Hepatocyte (in vitro differentiated cells): Measurements from ENCODE around the gene LIN7C. TPM values are rescaled to one million over a fixed set of nuclear protein-coding genes. Genes with fewer than 3 reads are reported as not detected.

Experiments used
- DNase-seq: peaks from one replicate; pipeline ENCODE4 v3.0.0-alpha.2; 2016; ENCODE audit warnings: low spot score
- H2AFZ ChIP-seq: fragments of 200-600 bp; sonication (generic); 2 replicates; pipeline ENCODE4 v1.6.0; 2016; ENCODE audit warnings: antibody characterized with exemption, mild to moderate bottlenecking
- H3K27ac ChIP-seq: fragments of 200-600 bp; sonication (generic); 2 replicates; pipeline ENCODE4 v1.5.1; 2016; ENCODE audit warnings: mild to moderate bottlenecking
- H3K27me3 ChIP-seq: fragments of 200-600 bp; sonication (generic); 2 replicates; pipeline ENCODE4 v1.6.1; 2016
- H3K36me3 ChIP-seq: fragments of 200-600 bp; sonication (generic); replicated peaks from 2 replicates; pipeline ENCODE4 v1.5.1; 2016; ENCODE audit warnings: low read depth; ENCODE audit not compliant: insufficient read depth
- H3K4me1 ChIP-seq: fragments of 200-600 bp; sonication (generic); 2 replicates; pipeline ENCODE4 v1.5.1; 2016; ENCODE audit warnings: mild to moderate bottlenecking, moderate library complexity; ENCODE audit not compliant: insufficient read depth
- H3K4me2 ChIP-seq: fragments of 200-600 bp; sonication (generic); 2 replicates; pipeline ENCODE4 v1.6.0; 2016
- H3K4me3 ChIP-seq: fragments of 200-600 bp; sonication (generic); 2 replicates; pipeline ENCODE4 v1.5.1; 2016; ENCODE audit warnings: mild to moderate bottlenecking
- H3K79me2 ChIP-seq: fragments of 200-600 bp; sonication (generic); 2 replicates; pipeline ENCODE4 v1.6.0; 2017; ENCODE audit warnings: mild to moderate bottlenecking
- H3K9me2 ChIP-seq: fragments of 200-600 bp; sonication (generic); replicated peaks from 2 replicates; pipeline ENCODE4 v1.6.0; 2017; ENCODE audit warnings: mild to moderate bottlenecking; ENCODE audit not compliant: insufficient read depth
- H3K9me3 ChIP-seq: fragments of 200-600 bp; sonication (generic); 2 replicates; pipeline ENCODE4 v1.5.1; 2016; ENCODE audit warnings: low read depth, mild to moderate bottlenecking
- H4K20me1 ChIP-seq: fragments of 200-600 bp; sonication (generic); 2 replicates; pipeline ENCODE4 v1.6.0; 2016; ENCODE audit warnings: mild to moderate bottlenecking; ENCODE audit not compliant: insufficient read depth, poor library complexity, severe bottlenecking
- EZH2 ChIP-seq: fragments of 200-600 bp; sonication (generic); IDR thresholded peaks from 2 replicates; pipeline ENCODE4 v1.6.1; 2016; ENCODE audit warnings: antibody characterized with exemption, mild to moderate bottlenecking, borderline replicate concordance
- EZH2phosphoT487 ChIP-seq: fragments of 200-600 bp; sonication (generic); IDR thresholded peaks from one replicate; pipeline ENCODE4 v1.6.1; 2018; ENCODE audit warnings: antibody characterized with exemption, mild to moderate bottlenecking, low read depth, moderate library complexity; ENCODE audit not compliant: unreplicated experiment, severe bottlenecking
- WGBS: methylation state at CpG from one replicate; pipeline ENCODE4 v1.1.6; 2016; ENCODE audit warnings: low lambda C conversion rate; ENCODE audit errors: missing lambda C conversion rate; 5-methylcytosine and 5-hydroxymethylcytosine counted together
- polyA plus RNA-seq: library from polyadenylated mRNA; unstranded; fragments of >200 nt; fragmentation: Nextera tagmentation; extraction: Ambion mirVana; gene quantifications from 2 replicates; pipeline ENCODE4 v1.2.1, GENCODE V29; 2016
- total RNA-seq: library from RNA; depleted of rRNA; stranded (reverse); fragments of >200 nt; gene quantifications from 2 replicates; pipeline ENCODE4 v1.2.3, GENCODE V29; 2014
- TF ChIP-seq, protein P1 (sequence below): fragments of 200-600 bp; sonication (generic); IDR thresholded peaks from 2 replicates; pipeline ENCODE4 v1.5.1; 2016; ENCODE audit warnings: antibody characterized with exemption, mild to moderate bottlenecking; ENCODE audit not compliant: poor library complexity

Gene LIN7C
- total and polyA plus RNA-seq, 2 experiments from 2014 or later = 22.4 to 55.5 TPM

DNA sequence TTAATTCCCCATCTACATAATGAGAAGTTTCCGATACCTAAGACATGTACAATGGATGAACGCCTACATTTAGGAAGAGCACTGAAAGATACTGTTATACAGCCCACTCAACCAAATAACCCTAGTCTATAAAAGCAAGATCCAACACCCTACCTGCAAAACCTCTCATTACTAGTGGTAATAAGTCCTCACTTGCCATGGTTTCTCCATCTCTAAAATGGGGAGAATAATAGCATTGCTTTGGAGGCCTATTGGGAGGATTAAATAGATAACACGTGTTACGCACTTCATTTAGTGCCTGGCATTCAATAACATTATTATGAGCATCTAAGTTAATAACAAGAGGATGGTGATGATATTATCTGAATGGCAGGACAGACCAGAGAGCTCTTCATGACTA is 50.9 kb downstream of the LIN7C start:
- DNase-seq = no peak
- Histone ChIP-seq H3K27ac (peak overlapping the region; percentile 49), H3K4me3 (no peak overlapping the region), H3K36me3 (no peaks in the 10 kb centered on the region), H3K4me2 (peak overlapping the region; percentile 39), H4K20me1 (peaks cover 9% of the 10 kb centered on the region), H3K79me2 (peaks cover 95% of the 10 kb centered on the region), H2AFZ (no peak overlapping the region), H3K9me3 (no peaks in the 10 kb centered on the region), H3K27me3 (no peaks in the 10 kb centered on the region), H3K9me2 (no peaks in the 10 kb centered on the region), H3K4me1 (peaks cover 34% of the 10 kb centered on the region)
- TF ChIP-seq EZH2 (no peak), EZH2phosphoT487 (no peak)
- TF ChIP-seq, protein P1, sequence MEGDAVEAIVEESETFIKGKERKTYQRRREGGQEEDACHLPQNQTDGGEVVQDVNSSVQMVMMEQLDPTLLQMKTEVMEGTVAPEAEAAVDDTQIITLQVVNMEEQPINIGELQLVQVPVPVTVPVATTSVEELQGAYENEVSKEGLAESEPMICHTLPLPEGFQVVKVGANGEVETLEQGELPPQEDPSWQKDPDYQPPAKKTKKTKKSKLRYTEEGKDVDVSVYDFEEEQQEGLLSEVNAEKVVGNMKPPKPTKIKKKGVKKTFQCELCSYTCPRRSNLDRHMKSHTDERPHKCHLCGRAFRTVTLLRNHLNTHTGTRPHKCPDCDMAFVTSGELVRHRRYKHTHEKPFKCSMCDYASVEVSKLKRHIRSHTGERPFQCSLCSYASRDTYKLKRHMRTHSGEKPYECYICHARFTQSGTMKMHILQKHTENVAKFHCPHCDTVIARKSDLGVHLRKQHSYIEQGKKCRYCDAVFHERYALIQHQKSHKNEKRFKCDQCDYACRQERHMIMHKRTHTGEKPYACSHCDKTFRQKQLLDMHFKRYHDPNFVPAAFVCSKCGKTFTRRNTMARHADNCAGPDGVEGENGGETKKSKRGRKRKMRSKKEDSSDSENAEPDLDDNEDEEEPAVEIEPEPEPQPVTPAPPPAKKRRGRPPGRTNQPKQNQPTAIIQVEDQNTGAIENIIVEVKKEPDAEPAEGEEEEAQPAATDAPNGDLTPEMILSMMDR = no peak
- WGBS = 90% methylated on average over 4 of the region's 4 CpGs

DNA sequence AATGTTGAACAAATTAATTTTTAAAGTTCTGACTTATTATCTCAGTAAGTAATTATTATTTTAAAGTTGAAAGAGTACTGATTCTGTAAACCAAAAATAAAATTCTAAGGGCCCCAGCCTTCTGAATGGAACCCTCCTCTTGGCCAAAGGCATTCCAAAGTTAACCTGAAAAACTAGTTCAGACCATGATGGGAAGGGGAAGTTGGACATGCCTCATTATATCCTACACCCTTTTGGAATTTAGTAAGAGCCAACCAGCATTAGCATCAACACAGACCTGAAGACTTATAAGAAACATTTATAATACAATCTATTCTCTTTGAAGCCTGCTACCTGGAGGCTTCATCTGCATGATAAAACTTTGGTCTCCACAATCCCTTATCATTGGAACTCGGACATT is 52.9 kb downstream of the LIN7C start:
- Histone ChIP-seq H3K4me2 (no peak overlapping the region), H3K9me2 (no peaks in the 10 kb centered on the region), H3K79me2 (peaks cover 95% of the 10 kb centered on the region), H2AFZ (no peak overlapping the region), H3K4me1 (peaks cover 34% of the 10 kb centered on the region), H3K27me3 (no peaks in the 10 kb centered on the region), H4K20me1 (peaks cover 11% of the 10 kb centered on the region), H3K4me3 (no peak overlapping the region), H3K36me3 (no peaks in the 10 kb centered on the region), H3K27ac (no peak overlapping the region), H3K9me3 (no peaks in the 10 kb centered on the region)
- WGBS = 71% methylated on average over 1 of the region's 1 CpG
- DNase-seq = no peak
- TF ChIP-seq, protein P1 = no peak
- TF ChIP-seq EZH2 = no peak
- TF ChIP-seq EZH2phosphoT487 = no peak

DNA sequence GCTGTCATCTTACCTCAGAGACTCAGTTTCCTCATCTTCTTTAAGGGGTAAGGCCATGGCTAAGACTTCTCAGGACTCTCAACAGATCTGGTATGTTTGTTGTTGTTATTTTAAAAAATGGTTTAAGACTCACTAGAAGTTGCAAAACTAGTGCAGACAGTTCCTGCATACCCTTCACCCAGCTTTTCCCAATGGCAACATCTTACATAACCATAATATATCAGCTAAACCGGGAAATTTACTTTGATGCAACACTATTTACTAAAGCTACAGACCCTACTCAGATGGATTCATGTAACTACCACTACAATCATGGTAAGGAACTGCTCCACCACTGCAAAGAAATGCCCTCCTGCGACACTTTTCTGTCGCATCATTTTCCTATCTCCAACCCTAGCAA is 54.4 kb downstream of the LIN7C start:
- Histone ChIP-seq H3K27me3 (no peaks in the 10 kb centered on the region), H3K4me1 (peaks cover 28% of the 10 kb centered on the region), H3K9me3 (no peaks in the 10 kb centered on the region), H3K4me3 (no peak overlapping the region), H3K79me2 (peaks cover 95% of the 10 kb centered on the region), H3K9me2 (no peaks in the 10 kb centered on the region), H3K4me2 (no peak overlapping the region), H3K27ac (peak overlapping the region; percentile 17), H4K20me1 (peaks cover 16% of the 10 kb centered on the region), H3K36me3 (no peaks in the 10 kb centered on the region), H2AFZ (no peak overlapping the region)
- WGBS = 93% methylated on average over 3 of the region's 3 CpGs
- no peak for TF ChIP-seq EZH2
- no peak for TF ChIP-seq EZH2phosphoT487
- TF ChIP-seq, protein P1 = no peak
- no peak for DNase-seq
